HEK293 (cell line): ENCODE measurements around the gene WDR20.
A peak's percentile ranks its signal among the peaks of the same experiment; 100 is the strongest.

Source experiments
- CTCF ChIA-PET: fragments of 350-600 bp; formaldehyde crosslinking; extraction: SDS; loops from one replicate; lab custom pipeline; 2021; ENCODE audit warnings: antibody characterized with exemption; lab: Yijun Ruan, JAX
- POLR2A ChIA-PET: fragments of 300-600 bp; formaldehyde crosslinking; extraction: SDS; loops from one replicate; lab custom pipeline; 2020; ENCODE audit warnings: antibody characterized with exemption, inconsistent platforms; lab: Yijun Ruan, JAX
- H3K27ac ChIP-seq: fragments of 200-500 bp; sonication (Bioruptor generic); 2 replicates; pipeline ENCODE4 v1.5.1; 2014; ENCODE audit warnings: low read depth, low read length, control low read depth, inconsistent platforms; ENCODE audit errors: extremely low read depth
- H3K36me3 ChIP-seq, 2 experiments: fragments of 200-500 bp in 1 of 2; sonication (Bioruptor generic) in 1 of 2; 1 replicate in 1 of 2; 2 replicates in 1 of 2; pipeline ENCODE4 v1.5.1; 2014 to 2017; ENCODE audit warnings: inconsistent platforms in 2 of 2, low read length in 2 of 2; ENCODE audit not compliant: control insufficient read depth in 2 of 2, insufficient read depth in 1 of 2
- H3K4me1 ChIP-seq: fragments of 200-500 bp; sonication (Bioruptor generic); 2 replicates; pipeline ENCODE4 v1.5.1; 2014; ENCODE audit warnings: mild to moderate bottlenecking, low read length, inconsistent platforms; ENCODE audit not compliant: control insufficient read depth, insufficient read depth
- H3K4me3 ChIP-seq: 2 replicates; pipeline ENCODE4 v1.5.1; 2011; ENCODE audit warnings: low read depth, mild to moderate bottlenecking, control low read depth, low read length, moderate library complexity
- H3K9me3 ChIP-seq: fragments of 200-500 bp; sonication (Bioruptor generic); 2 replicates; pipeline ENCODE4 v1.5.1; 2014; ENCODE audit warnings: low read depth, low read length, inconsistent platforms; ENCODE audit not compliant: control insufficient read depth, insufficient read depth
- SALL2 ChIP-seq: fragments of 450-650 bp; formaldehyde crosslinking; IDR thresholded peaks from 2 replicates; pipeline ENCODE4 v1.5.0; 2017; ENCODE audit warnings: missing biosample characterization, mild to moderate bottlenecking, missing genetic modification characterization, borderline replicate concordance
- TSHZ1 ChIP-seq: fragments of 450-650 bp; formaldehyde crosslinking; IDR thresholded peaks from 2 replicates; pipeline ENCODE4 v1.5.1; 2016; ENCODE audit warnings: missing biosample characterization, missing genetic modification characterization, borderline replicate concordance
- ZBTB10 ChIP-seq: fragments of 450-650 bp; formaldehyde crosslinking; IDR thresholded peaks from 2 replicates; pipeline ENCODE4 v1.5.1; 2016; ENCODE audit warnings: missing biosample characterization, missing genetic modification characterization
- ZEB2 ChIP-seq: fragments of 450-650 bp; formaldehyde crosslinking; IDR thresholded peaks from 2 replicates; pipeline ENCODE4 v1.5.1; 2016; ENCODE audit warnings: missing biosample characterization, missing genetic modification characterization
- ZFHX2 ChIP-seq: fragments of 450-650 bp; formaldehyde crosslinking; conservative IDR thresholded peaks from 2 replicates; pipeline ENCODE4 v1.5.1; 2016; ENCODE audit warnings: missing biosample characterization, missing genetic modification characterization
- ZNF138 ChIP-seq: fragments of 450-650 bp; formaldehyde crosslinking; IDR thresholded peaks from 2 replicates; pipeline ENCODE4 v1.5.1; 2016; ENCODE audit warnings: missing biosample characterization, missing genetic modification characterization, borderline replicate concordance
- ZNF174 ChIP-seq: fragments of 450-650 bp; formaldehyde crosslinking; IDR thresholded peaks from 2 replicates; pipeline ENCODE4 v1.5.0; 2017; ENCODE audit warnings: missing biosample characterization, mild to moderate bottlenecking, missing genetic modification characterization
- ZNF2 ChIP-seq: fragments of 450-650 bp; formaldehyde crosslinking; IDR thresholded peaks from 2 replicates; pipeline ENCODE4 v1.5.1; 2016; ENCODE audit warnings: missing biosample characterization, missing genetic modification characterization
- ZNF311 ChIP-seq: fragments of 450-650 bp; formaldehyde crosslinking; IDR thresholded peaks from 2 replicates; pipeline ENCODE4 v1.5.1; 2017; ENCODE audit warnings: missing biosample characterization, missing genetic modification characterization, borderline replicate concordance
- ZNF335 ChIP-seq: fragments of 450-650 bp; formaldehyde crosslinking; conservative IDR thresholded peaks from 2 replicates; pipeline ENCODE4 v1.5.1; 2016; ENCODE audit warnings: missing biosample characterization, missing genetic modification characterization
- ZNF341 ChIP-seq: fragments of 450-650 bp; formaldehyde crosslinking; IDR thresholded peaks from 2 replicates; pipeline ENCODE4; 2016; ENCODE audit warnings: low read depth, missing biosample characterization, missing genetic modification characterization
- ZNF362 ChIP-seq: fragments of 450-650 bp; formaldehyde crosslinking; IDR thresholded peaks from 2 replicates; pipeline ENCODE4 v1.5.1; 2016; ENCODE audit warnings: missing biosample characterization, missing genetic modification characterization
- ZNF610 ChIP-seq: fragments of 450-650 bp; formaldehyde crosslinking; IDR thresholded peaks from 2 replicates; pipeline ENCODE4 v1.5.1; 2016; ENCODE audit warnings: missing biosample characterization, missing genetic modification characterization, borderline replicate concordance
- ZNF626 ChIP-seq: fragments of 450-650 bp; sonication (Bioruptor Pico); formaldehyde crosslinking; IDR thresholded peaks from 2 replicates; pipeline ENCODE4 v1.5.1; 2018; ENCODE audit warnings: missing biosample characterization, missing genetic modification characterization, inconsistent platforms
- ZNF776 ChIP-seq: fragments of 450-650 bp; formaldehyde crosslinking; IDR thresholded peaks from 2 replicates; pipeline ENCODE4 v1.5.0; 2017; ENCODE audit warnings: missing biosample characterization, missing genetic modification characterization, borderline replicate concordance
- ZSCAN16 ChIP-seq: fragments of 450-650 bp; formaldehyde crosslinking; IDR thresholded peaks from 2 replicates; pipeline ENCODE4 v1.5.1; 2016; ENCODE audit warnings: missing biosample characterization, missing genetic modification characterization
- ZSCAN30 ChIP-seq: fragments of 450-650 bp; IDR thresholded peaks from 2 replicates; pipeline ENCODE4 v1.5.1; 2018; ENCODE audit warnings: missing biosample characterization, mild to moderate bottlenecking, missing genetic modification characterization, moderate library complexity
- TF ChIP-seq, protein P1 (sequence below): fragments of 450-650 bp; formaldehyde crosslinking; IDR thresholded peaks from 2 replicates; pipeline ENCODE4; 2016; ENCODE audit warnings: missing biosample characterization, missing genetic modification characterization

The WDR20 gene

GRCh38 chr14:102234331-102235264 lies 94.9 kb downstream of the WDR20 start:
- Histone ChIP-seq H3K4me3 (no peak overlapping the region), H3K27ac (no peak overlapping the region), H3K36me3 (peaks cover 0 to 18% of the 10 kb centered on the region in 2 experiments; a peak in 1 of 3 replicates), H3K9me3 (no peaks in the 10 kb centered on the region), H3K4me1 (no peaks in the 10 kb centered on the region)
- TF ChIP-seq ZEB2 (tag by site-specific recombination) (no peak), ZNF626 (tag by site-specific recombination) (no peak), ZNF138 (tag by site-specific recombination) (0 out of 2 replicates have a peak, but pooled peaks have one; percentile 2), ZNF341 (peak; percentile 68; the same call in 1 of the 2 replicates), ZBTB10 (tag by site-specific recombination) (no peak), SALL2 (tag by site-specific recombination) (0 out of 2 replicates have a peak, but pooled peaks have one; percentile 53), ZNF610 (tag by site-specific recombination) (no peak), ZNF335 (peak; percentile 40; the same call in 1 of the 2 replicates), ZNF174 (tag by site-specific recombination) (no peak), ZNF776 (no peak), ZNF311 (no peak), ZNF362 (no peak), ZSCAN30 (no peak), ZNF2 (tag by site-specific recombination) (no peak), ZSCAN16 (tag by site-specific recombination) (no peak)
- TF ChIP-seq, protein P1, sequence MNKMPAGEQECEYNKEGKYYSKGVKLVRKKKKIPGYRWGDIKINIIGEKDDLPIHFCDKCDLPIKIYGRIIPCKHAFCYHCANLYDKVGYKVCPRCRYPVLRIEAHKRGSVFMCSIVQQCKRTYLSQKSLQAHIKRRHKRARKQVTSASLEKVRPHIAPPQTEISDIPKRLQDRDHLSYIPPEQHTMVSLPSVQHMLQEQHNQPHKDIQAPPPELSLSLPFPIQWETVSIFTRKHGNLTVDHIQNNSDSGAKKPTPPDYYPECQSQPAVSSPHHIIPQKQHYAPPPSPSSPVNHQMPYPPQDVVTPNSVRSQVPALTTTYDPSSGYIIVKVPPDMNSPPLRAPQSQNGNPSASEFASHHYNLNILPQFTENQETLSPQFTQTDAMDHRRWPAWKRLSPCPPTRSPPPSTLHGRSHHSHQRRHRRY (tag by site-specific recombination): 0 out of 2 replicates have a peak, but pooled peaks have one; percentile 70
- ChIA-PET POLR2A (no interaction called here), CTCF (interaction anchor here (2.4 kb wide), 1 partner anchor 80 kb away, joined by 7 read pairs; no protein-coding TSS in a partner anchor)

- Histone ChIP-seq H3K36me3 (peaks cover 0 to 18% of the 10 kb centered on the region in 2 experiments; a peak in 1 of 3 replicates), H3K9me3 (no peaks in the 10 kb centered on the region), H3K27ac (no peak overlapping the region), H3K4me3 (no peak overlapping the region), H3K4me1 (no peaks in the 10 kb centered on the region)
- ChIA-PET POLR2A (no interaction called here), CTCF (interaction anchor here (0.7 to 2.6 kb wide), 3 partner anchors 11 to 79 kb away, joined by 4 to 18 read pairs (median 10); no protein-coding TSS in a partner anchor)
- TF ChIP-seq TSHZ1 (tag by site-specific recombination): no peak
- peak; percentile 60 for TF ChIP-seq ZFHX2 (tag by site-specific recombination)
- TF ChIP-seq ZBTB10 (tag by site-specific recombination): no peak
Observed at GRCh38 chr14:102235275-102235897, 95.7 kb downstream of the WDR20 start.
